HT1080 (cell line): ENCODE measurements around the gene ITGA3. TPM values are rescaled to one million over a fixed set of nuclear protein-coding genes. Genes with fewer than 3 reads are reported as not detected.
A peak's percentile ranks its signal among the peaks of the same experiment; 100 is the strongest.

Experiments used
- DNase-seq: peaks from one replicate; pipeline ENCODE4 v3.0.0-alpha.2; 2015; ENCODE audit warnings: low read depth
- polyA plus RNA-seq, 2 experiments: library from polyadenylated mRNA; depleted of rRNA; stranded (reverse); fragments of >200 nt; gene quantifications; 2 replicates each; pipeline ENCODE4 v1.2.3, GENCODE V29; 2015
- total RNA-seq: library from RNA; depleted of rRNA; stranded (reverse); fragments of >200 nt; shearing (Covaris generic); gene quantifications from 2 replicates; pipeline ENCODE4 v1.2.3, GENCODE V29; 2014; rRNA removed

Gene ITGA3
- total RNA-seq, result 680 and 729 TPM in 2 replicates
- polyA plus RNA-seq (2015; cell fraction: cytosol; rRNA removed), result 478 and 533 TPM in 2 replicates
- 1,609 and 1,788 TPM in 2 replicates for polyA plus RNA-seq (2015; cell fraction: nucleus; rRNA removed)

GRCh38 chr17:50055426-50056216 is at the start of gene ITGA3:
Gene ITGA3 (plus strand): TSS chr17:50056110. CDS start chr17:50056440, 330 bp downstream.
- DNase-seq, result peak; percentile 98

- DNase-seq, result no peak
These were observed 46.6 kb upstream of the ITGA3 start for GRCh38 chr17:50009282-50009681.

- no peak for DNase-seq
These were observed 42.8 kb upstream of the ITGA3 start for GRCh38 chr17:50013079-50013478.

GRCh38 chr17:50014471-50015088 is 41.3 kb upstream of the ITGA3 start:
- no peak for DNase-seq

GRCh38 chr17:50015146-50015545 is 40.8 kb upstream of the ITGA3 start:
- DNase-seq, result no peak

GRCh38 chr17:50018909-50019308 is 37.0 kb upstream of the ITGA3 start:
- DNase-seq, result no peak

GRCh38 chr17:50020841-50021599 is 34.9 kb upstream of the ITGA3 start:
- DNase-seq, result no peak

- no peak for DNase-seq
These were observed 34.1 kb upstream of the ITGA3 start for GRCh38 chr17:50021681-50022370.

GRCh38 chr17:50022463-50023130 is 33.3 kb upstream of the ITGA3 start:
- DNase-seq, result no peak

GRCh38 chr17:50023520-50023919 is 32.4 kb upstream of the ITGA3 start:
- no peak for DNase-seq

GRCh38 chr17:50024808-50025207 is 31.1 kb upstream of the ITGA3 start:
- DNase-seq, result no peak

- DNase-seq, result no peak
These were observed 29.7 kb upstream of the ITGA3 start for GRCh38 chr17:50026046-50026675.

GRCh38 chr17:50026837-50027171 is 29.1 kb upstream of the ITGA3 start:
- DNase-seq, result peak; percentile 92

- peak; percentile 98 for DNase-seq
These were observed 28.6 kb upstream of the ITGA3 start for GRCh38 chr17:50027172-50027880.

- peak; percentile 97 for DNase-seq
These were observed 27.8 kb upstream of the ITGA3 start for GRCh38 chr17:50027881-50028735.

- no peak for DNase-seq
These were observed 27.2 kb upstream of the ITGA3 start for GRCh38 chr17:50028736-50029120.

- no peak for DNase-seq
These were observed 26.7 kb upstream of the ITGA3 start for GRCh38 chr17:50029185-50029584.

GRCh38 chr17:50033316-50033715 is 22.6 kb upstream of the ITGA3 start:
- DNase-seq, result no peak
